Endothelial cell of umbilical vein (primary cell): ENCODE measurements around the gene RETSAT.

ENCODE experiments used
- FOS ChIP-seq: IDR thresholded peaks from 2 replicates; pipeline ENCODE4 v1.6.1; 2011; ENCODE audit warnings: mild to moderate bottlenecking, low read length, moderate library complexity, borderline replicate concordance; ENCODE audit not compliant: insufficient read depth
- GATA2 ChIP-seq: IDR thresholded peaks from 2 replicates; pipeline ENCODE4 v1.7.0; 2011; ENCODE audit warnings: low read depth, mild to moderate bottlenecking, moderate library complexity, mixed read lengths, low read length; ENCODE audit not compliant: insufficient read length, insufficient read depth
- POLR2AphosphoS5 ChIP-seq: IDR thresholded peaks from 2 replicates; pipeline ENCODE4 v1.6.1; 2012; ENCODE audit warnings: low read depth, mild to moderate bottlenecking, control low read depth, low read length, moderate library complexity; ENCODE audit not compliant: insufficient read depth
- TF ChIP-seq, protein P1 (sequence below): IDR thresholded peaks from 2 replicates; pipeline ENCODE4 v1.6.1; 2011; ENCODE audit not compliant: insufficient read depth, insufficient read length
- TF ChIP-seq, protein P2 (sequence below), 2 donors: IDR thresholded peaks; 1 replicate in 1 of 2; 2 replicates in 1 of 2; pipeline ENCODE4 v1.5.1; 2011; ENCODE audit warnings: low read length in 2 of 2, mild to moderate bottlenecking in 2 of 2, moderate library complexity in 2 of 2, control low read depth in 1 of 2, inconsistent platforms in 1 of 2, low read depth in 1 of 2; ENCODE audit not compliant: insufficient read depth in 1 of 2; ENCODE audit errors: extremely low read depth in 1 of 2

GRCh38 chr2:85357736-85358135 lies 3.4 kb upstream of the RETSAT start:
- TF ChIP-seq, protein P1, sequence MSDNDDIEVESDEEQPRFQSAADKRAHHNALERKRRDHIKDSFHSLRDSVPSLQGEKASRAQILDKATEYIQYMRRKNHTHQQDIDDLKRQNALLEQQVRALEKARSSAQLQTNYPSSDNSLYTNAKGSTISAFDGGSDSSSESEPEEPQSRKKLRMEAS: no peak
- TF ChIP-seq, protein P2, sequence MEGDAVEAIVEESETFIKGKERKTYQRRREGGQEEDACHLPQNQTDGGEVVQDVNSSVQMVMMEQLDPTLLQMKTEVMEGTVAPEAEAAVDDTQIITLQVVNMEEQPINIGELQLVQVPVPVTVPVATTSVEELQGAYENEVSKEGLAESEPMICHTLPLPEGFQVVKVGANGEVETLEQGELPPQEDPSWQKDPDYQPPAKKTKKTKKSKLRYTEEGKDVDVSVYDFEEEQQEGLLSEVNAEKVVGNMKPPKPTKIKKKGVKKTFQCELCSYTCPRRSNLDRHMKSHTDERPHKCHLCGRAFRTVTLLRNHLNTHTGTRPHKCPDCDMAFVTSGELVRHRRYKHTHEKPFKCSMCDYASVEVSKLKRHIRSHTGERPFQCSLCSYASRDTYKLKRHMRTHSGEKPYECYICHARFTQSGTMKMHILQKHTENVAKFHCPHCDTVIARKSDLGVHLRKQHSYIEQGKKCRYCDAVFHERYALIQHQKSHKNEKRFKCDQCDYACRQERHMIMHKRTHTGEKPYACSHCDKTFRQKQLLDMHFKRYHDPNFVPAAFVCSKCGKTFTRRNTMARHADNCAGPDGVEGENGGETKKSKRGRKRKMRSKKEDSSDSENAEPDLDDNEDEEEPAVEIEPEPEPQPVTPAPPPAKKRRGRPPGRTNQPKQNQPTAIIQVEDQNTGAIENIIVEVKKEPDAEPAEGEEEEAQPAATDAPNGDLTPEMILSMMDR (IDR thresholded peaks at IDR 0.05; ENCODE audit: extremely low read depth in 1 of 2, insufficient read depth in 1 of 2, low read depth in 1 of 2, low read length in 2 of 2): no peak
- TF ChIP-seq GATA2 (no peak), POLR2AphosphoS5 (no peak), FOS (no peak)
